GM18520 (cell line): ENCODE results near the gene TSKS.
"Not testable (repeated sequence)": the region's sequence is repeated elsewhere in the genome, so short reads cannot be mapped to it uniquely, and the experiment has no call there.

Source experiments
- ATAC-seq: cut with Tn5 transposase; IDR thresholded peaks from one replicate; pipeline ENCODE4 v1.9.1; 2021; ENCODE audit not compliant: unreplicated experiment

Gene TSKS

DNA sequence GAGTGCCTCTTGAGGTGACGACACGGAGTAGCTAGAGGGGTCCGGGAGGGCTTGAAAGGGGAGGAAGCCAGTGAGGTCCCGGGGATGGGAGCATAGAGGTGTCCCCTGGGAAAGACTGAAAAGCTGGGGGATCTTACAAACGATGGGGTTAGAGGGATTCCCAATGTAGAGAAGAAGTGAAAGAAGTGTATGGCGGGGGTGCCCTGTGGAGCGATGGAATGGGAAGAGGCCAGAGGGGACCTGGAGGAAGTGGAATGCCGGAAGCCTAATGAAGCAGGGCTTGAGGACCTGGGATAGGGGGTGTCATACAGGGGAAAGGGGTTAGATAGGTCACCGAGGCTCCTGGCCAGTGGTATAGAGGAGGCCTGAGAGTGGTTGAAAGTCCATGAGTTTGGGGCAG is 4.3 kb upstream of the TSKS start:
- ATAC-seq = no peak

- no peak for ATAC-seq
Observed at GRCh38 chr19:49766930-49767299, 3.8 kb upstream of the TSKS start, which contains the start of gene AP2A1. TSS of gene AP2A1 (plus strand) at chr19:49767001. CDS start at chr19:49767134, 133 bp downstream.

GRCh38 chr19:49766007-49766929 is 3.2 kb upstream of the TSKS start:
- peak; percentile 92 for ATAC-seq

- ATAC-seq = no peak
Observed at GRCh38 chr19:49764341-49764740, 1.2 kb upstream of the TSKS start.

- no peak for ATAC-seq
Observed at GRCh38 chr19:49761625-49762311, 1.3 kb downstream of the TSKS start.

DNA sequence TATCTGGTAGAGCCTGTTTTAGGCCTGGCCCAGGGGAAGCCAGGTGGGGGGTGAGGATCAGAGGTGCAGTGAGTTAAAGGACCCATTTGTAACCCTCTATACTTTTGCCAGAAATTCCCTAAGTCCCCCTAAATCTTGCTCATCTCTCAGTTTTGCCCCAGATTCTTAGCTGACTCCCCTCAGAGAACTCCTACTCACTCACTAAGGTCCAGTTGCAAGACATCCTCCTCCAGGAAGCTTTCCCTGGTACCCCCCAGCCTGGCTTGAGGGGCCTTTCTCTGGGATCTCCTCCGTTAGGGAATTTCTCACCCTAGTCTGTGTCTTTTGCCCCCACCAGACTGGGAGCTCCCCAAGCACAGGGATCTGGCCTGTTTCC is 1.9 kb downstream of the TSKS start:
- no peak for ATAC-seq

- no peak for ATAC-seq
Observed at GRCh38 chr19:49758292-49758691, 4.8 kb downstream of the TSKS start.

GRCh38 chr19:49755956-49756355 is 7.2 kb downstream of the TSKS start:
- no peak for ATAC-seq

DNA sequence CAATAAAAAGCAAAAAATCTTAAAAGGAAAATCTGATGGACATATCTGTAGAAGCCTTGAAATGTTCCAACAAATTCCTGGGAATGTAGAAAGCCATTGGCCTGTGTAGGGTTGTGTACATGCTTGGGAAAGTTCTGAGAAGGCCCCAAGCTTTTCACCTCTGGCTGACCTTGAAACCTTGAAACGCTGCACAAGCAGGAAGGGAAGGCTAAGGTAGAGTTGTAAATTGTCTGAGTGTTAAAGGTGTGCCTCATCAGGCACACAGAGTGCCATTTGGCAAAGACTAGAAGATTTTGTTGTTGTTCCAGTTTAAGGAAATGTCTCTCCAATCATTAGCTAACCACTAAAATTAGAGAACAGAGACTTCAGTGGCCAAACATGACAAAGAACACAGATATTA is 10.4 kb downstream of the TSKS start:
- ATAC-seq = no peak

GRCh38 chr19:49749771-49750170 is 13.3 kb downstream of the TSKS start:
- no peak for ATAC-seq

DNA sequence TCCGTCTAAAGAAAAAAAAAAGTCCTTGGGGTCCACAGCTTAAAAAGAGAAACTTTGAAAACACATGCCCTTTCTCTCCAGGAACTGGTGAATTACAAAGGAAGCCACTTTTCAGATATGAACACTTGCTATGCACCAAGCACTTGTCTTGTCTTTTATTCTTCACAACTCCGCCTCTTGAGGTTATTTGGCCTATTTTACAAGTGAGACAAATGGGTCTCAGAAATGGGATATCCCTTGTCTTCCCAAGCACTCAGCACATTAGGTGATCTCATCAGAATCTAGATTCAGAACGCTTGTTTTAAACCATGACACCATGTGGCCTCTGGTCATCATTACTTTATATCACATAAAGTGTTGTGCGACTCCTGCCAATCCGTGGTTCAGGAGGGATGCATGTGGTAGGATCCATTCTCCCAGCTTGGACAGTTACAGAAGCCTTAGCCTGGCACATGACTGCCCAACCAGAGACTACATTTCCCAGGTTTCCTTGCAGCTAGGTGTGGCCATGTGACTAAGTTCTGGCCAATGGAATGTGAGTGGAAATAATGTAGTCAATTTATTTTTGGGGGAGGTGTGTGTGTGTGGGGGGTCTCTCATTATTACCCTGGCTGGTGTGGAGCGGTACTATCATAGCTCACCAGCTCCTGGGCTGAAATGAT is 13.9 kb downstream of the TSKS start:
- no peak for ATAC-seq

GRCh38 chr19:49746206-49746958 is 16.7 kb downstream of the TSKS start:
- no peak for ATAC-seq

GRCh38 chr19:49744946-49745381 is 18.1 kb downstream of the TSKS start:
- no peak for ATAC-seq

DNA sequence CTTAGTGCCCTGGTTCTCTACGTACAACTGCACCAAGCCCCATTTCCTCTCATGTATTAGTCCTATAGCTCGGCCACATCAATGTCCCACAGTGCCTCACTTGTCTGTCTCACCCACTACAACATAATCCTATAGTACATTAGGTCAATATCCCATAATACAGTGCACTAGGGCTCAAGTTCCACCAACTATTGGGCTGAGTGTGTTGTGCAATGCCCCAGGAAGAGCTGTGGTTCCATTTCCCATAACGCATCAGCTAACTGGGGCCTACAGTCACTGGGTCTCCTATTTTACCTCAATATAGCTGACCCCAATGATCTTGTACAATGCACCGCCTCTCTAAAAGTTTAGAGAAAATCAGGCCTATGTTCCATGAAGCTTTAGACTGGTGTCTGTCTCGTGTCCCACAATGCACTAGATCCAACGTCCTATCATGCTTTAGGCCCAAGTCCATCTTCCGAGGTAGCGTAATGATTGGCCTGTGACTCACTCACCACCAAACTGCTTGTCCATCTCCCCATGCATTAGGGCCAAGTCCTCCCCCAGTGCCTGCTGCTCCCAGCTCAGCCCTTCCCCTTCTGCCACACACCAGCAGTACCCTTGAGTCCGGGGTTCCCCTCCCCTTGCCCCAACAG is 21.8 kb downstream of the TSKS start:
- no peak for ATAC-seq

DNA sequence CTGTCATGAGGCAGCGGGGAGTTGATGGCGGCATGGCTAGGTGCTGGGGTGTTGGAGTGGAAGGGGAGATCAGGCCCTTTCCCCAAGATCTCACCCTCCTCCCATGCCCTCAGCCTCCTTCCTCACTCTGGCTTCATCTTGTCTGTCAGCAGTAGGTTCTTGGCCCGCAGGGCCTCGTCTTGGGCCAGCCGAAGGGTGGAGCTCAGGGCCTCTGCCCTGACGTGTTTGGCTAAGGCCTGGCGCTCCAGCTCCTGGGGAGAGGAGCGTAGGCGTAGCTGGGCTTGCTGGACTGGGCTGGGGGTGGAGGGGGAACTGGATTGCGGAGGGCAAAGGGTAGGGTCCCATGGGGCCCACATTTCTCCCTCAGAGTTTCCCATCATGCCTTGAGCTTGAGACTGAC is 23.2 kb downstream of the TSKS start:
- no peak for ATAC-seq

- no peak for ATAC-seq
Observed at GRCh38 chr19:49739098-49739497, 24.0 kb downstream of the TSKS start.

- ATAC-seq = no peak
Observed at GRCh38 chr19:49738268-49738667, 24.8 kb downstream of the TSKS start.

GRCh38 chr19:49730166-49730565 is 32.9 kb downstream of the TSKS start:
- no peak for ATAC-seq

- ATAC-seq = no peak
Observed at GRCh38 chr19:49727217-49728030, 35.7 kb downstream of the TSKS start.

GRCh38 chr19:49719420-49719819 is 43.7 kb downstream of the TSKS start:
- not testable (repeated sequence) for ATAC-seq
